ENCODE measurements around the gene HIPK2. TPM values are rescaled to one million over a fixed set of nuclear protein-coding genes. Genes with fewer than 3 reads are reported as not detected.

Gene HIPK2
- total RNA-seq, 1 donor from 2014 or later, result 75.8 TPM

DNA sequence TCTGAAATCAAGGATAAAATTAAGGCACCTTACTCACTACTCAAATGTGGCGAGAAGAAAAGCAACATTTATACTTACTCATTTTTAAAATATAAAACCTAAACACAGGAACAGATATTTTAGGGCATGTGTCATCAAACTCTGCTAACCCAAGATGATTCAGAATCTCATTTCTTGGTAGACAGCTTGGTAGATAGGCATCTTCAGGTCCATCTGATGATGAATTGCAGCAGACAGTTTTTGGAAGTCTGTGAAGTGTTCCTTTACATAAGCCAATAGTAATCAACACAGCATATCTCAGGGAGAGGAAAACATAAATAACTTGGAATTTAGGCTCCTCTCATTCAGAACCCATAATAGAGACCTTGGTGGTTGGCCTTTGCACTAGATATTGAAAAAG is 3.4 kb downstream of the HIPK2 start:
- Mint-ChIP-seq H3K4me1 (peaks cover 50% of the 10 kb centered on the region), H3K27ac (no peak overlapping the region), H3K9me3 (no peaks in the 10 kb centered on the region), H3K4me3 (no peak overlapping the region), H3K36me3 (no peaks in the 10 kb centered on the region), H3K27me3 (ENCODE audit: low read depth) (peaks cover 3% of the 10 kb centered on the region)
- no peak for DNase-seq (ENCODE audit: low spot score in 2 of 2, unreplicated experiment in 2 of 2)
- TF ChIP-seq, protein P1, sequence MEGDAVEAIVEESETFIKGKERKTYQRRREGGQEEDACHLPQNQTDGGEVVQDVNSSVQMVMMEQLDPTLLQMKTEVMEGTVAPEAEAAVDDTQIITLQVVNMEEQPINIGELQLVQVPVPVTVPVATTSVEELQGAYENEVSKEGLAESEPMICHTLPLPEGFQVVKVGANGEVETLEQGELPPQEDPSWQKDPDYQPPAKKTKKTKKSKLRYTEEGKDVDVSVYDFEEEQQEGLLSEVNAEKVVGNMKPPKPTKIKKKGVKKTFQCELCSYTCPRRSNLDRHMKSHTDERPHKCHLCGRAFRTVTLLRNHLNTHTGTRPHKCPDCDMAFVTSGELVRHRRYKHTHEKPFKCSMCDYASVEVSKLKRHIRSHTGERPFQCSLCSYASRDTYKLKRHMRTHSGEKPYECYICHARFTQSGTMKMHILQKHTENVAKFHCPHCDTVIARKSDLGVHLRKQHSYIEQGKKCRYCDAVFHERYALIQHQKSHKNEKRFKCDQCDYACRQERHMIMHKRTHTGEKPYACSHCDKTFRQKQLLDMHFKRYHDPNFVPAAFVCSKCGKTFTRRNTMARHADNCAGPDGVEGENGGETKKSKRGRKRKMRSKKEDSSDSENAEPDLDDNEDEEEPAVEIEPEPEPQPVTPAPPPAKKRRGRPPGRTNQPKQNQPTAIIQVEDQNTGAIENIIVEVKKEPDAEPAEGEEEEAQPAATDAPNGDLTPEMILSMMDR (IDR thresholded peaks at IDR 0.05; ENCODE audit: unreplicated experiment), result no peak

DNA sequence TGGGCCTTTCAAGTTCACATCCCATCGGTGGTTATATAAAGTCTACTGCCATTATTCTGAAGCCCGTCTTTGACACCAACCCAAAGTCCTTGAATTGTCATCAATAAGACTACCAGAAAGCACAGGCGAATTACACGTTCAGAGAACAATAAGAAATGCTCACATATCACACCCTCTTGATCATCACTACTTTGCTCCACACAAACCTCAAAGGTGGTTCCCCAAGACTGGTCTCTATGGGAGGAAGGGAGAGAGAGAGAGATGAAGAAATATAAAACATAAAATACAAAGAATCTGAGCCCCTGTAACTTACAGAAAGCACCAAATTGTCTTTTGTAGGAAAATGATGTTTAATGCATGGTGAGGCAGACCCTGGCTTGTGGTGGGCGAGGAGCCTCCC is 4.4 kb downstream of the HIPK2 start:
- Mint-ChIP-seq H3K4me3 (no peak overlapping the region), H3K4me1 (peaks cover 45% of the 10 kb centered on the region), H3K27me3 (ENCODE audit: low read depth) (no peaks in the 10 kb centered on the region), H3K36me3 (no peaks in the 10 kb centered on the region), H3K27ac (no peak overlapping the region), H3K9me3 (no peaks in the 10 kb centered on the region)
- no peak for DNase-seq (ENCODE audit: low spot score in 2 of 2, unreplicated experiment in 2 of 2)
- TF ChIP-seq, protein P1 (IDR thresholded peaks at IDR 0.05; ENCODE audit: unreplicated experiment), result no peak

DNA sequence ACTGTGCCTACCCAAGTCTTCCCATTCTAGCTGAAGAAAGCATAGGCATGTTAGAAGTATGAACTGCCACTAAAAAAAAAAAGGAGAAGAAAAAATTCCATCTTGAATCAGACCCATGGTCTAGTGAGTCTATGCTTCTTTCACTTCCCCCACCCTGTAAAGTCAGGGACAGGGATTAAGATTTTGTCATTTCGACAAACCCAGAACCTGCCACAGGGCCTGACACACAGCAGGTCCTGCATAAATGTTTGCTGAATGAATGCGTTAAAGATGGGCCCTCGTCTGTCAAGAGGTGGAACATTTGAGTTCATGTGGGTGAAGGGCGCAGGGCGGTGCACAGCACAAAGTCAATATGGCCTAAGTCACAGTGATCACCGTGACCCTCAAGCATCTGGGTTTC is 4.9 kb downstream of the HIPK2 start:
- Mint-ChIP-seq H3K27ac (no peak overlapping the region), H3K9me3 (no peaks in the 10 kb centered on the region), H3K4me3 (no peak overlapping the region), H3K27me3 (ENCODE audit: low read depth) (no peaks in the 10 kb centered on the region), H3K36me3 (no peaks in the 10 kb centered on the region), H3K4me1 (peaks cover 45% of the 10 kb centered on the region)
- TF ChIP-seq, protein P1 (IDR thresholded peaks at IDR 0.05; ENCODE audit: unreplicated experiment), result no peak
- DNase-seq (ENCODE audit: low spot score in 2 of 2, unreplicated experiment in 2 of 2), result no peak

DNA sequence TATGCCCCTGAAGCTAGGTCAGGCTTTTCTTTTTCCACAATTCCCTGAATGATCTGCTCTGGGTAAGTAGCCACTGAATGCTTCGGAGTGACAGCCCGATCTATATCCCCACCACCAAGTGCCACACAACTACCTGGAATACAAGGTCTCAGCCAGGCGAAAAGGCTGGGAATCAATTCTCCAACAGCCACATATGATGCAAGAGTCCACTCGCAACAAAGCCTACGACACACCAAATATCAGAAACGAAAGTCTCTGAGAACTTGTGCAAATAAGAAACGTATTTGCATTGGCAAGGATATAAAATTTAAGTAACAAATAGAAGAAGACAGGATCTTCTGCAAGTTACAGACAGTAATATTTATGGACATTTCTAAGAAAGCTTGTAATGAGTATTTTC is 5.7 kb downstream of the HIPK2 start:
- no peaks in the 10 kb centered on the region for H3K36me3 Mint-ChIP-seq
- TF ChIP-seq, protein P1 (IDR thresholded peaks at IDR 0.05; ENCODE audit: unreplicated experiment), result no peak
- peak overlapping the region; percentile 58 for H3K27ac Mint-ChIP-seq
- H3K27me3 Mint-ChIP-seq (ENCODE audit: low read depth), result no peaks in the 10 kb centered on the region
- H3K9me3 Mint-ChIP-seq, result no peaks in the 10 kb centered on the region
- no peak for DNase-seq (ENCODE audit: low spot score in 2 of 2, unreplicated experiment in 2 of 2)
- H3K4me1 Mint-ChIP-seq, result peaks cover 45% of the 10 kb centered on the region
- no peak overlapping the region for H3K4me3 Mint-ChIP-seq

DNA sequence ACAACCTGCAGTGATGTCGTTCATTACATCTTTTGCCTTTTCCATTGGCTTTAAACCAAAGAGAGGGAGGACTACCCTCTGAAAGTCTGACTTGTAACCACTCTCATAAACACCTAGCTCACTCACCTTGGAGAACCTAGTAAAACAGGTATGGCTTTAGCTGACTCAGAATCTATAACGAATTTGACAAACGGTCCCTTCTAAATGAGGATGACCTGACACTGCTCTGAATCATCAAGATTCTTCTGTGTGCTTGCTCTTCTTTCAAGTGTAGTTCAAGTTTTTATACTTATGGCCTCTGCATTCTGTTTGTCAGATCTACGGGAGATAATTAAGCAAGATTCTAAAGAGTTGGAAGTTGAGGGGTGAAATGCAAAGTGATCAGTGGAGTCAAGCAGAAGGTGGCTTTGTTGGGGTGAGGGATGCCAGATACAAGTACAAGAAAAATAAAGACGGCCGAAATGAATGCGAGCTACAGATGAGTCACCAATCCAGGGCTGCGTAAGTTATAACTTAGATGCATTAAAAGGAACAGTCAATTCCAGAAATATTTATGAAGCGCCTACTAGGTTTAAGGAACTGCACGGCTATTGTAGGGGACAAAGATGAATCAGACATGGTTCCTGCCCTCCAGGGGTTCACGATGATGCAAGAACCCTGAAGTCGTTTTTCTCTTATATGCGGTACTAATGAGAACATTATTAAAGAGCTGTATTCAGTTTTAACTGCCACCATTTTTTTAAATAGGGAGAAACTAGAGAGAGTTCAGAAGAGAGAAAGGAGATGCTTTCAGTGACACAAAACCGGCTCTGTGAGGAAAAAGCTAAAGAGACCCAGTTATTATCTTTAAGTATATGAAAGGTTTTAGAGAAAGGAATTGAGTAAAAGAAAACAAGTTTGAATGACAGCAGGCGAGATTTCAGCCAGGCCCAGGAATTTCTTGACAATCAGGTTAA is 6.5 kb downstream of the HIPK2 start:
- Mint-ChIP-seq H3K9me3 (no peaks in the 10 kb centered on the region), H3K27me3 (ENCODE audit: low read depth) (no peaks in the 10 kb centered on the region), H3K4me3 (no peak overlapping the region), H3K27ac (peak overlapping the region; percentile 63), H3K36me3 (peaks cover 2% of the 10 kb centered on the region), H3K4me1 (peaks cover 41% of the 10 kb centered on the region)
- TF ChIP-seq, protein P1 (IDR thresholded peaks at IDR 0.05; ENCODE audit: unreplicated experiment), result no peak
- no peak for DNase-seq (ENCODE audit: low spot score in 2 of 2, unreplicated experiment in 2 of 2)

All from mesothelial cell of epicardium (in vitro differentiated cells).